GM23338 (cell line): ENCODE measurements around the gene ANTXR1. TPM values are rescaled to one million over a fixed set of nuclear protein-coding genes. Genes with fewer than 3 reads are reported as not detected.

Source experiments
- ATAC-seq: fragments of 200-7000 bp; cut with Tn5 transposase; 3 replicates; pipeline ENCODE4 v1.9.1; 2020
- DNase-seq: peaks from one replicate; pipeline ENCODE4 v3.0.0-alpha.2; 2015; ENCODE audit warnings: low spot score
- H2AFZ ChIP-seq: fragments of 200-600 bp; sonication (generic); 2 replicates; pipeline ENCODE4 v1.8.0; 2016; ENCODE audit warnings: antibody characterized with exemption, mild to moderate bottlenecking, moderate library complexity
- H3F3A ChIP-seq: fragments of 200-600 bp; sonication (generic); replicated peaks from 2 replicates; pipeline ENCODE4 v1.8.0; 2017; ENCODE audit warnings: antibody characterized with exemption, mixed run types, low read depth
- H3K27ac ChIP-seq: fragments of 200-600 bp; sonication (generic); 2 replicates; pipeline ENCODE4 v1.6.1; 2016; ENCODE audit warnings: low read depth
- H3K27me3 ChIP-seq: fragments of 200-600 bp; sonication (generic); 2 replicates; pipeline ENCODE4 v1.8.0; 2016; ENCODE audit warnings: mild to moderate bottlenecking, mixed run types, moderate library complexity; ENCODE audit not compliant: insufficient read depth
- H3K36me3 ChIP-seq: fragments of 200-600 bp; sonication (generic); 2 replicates; pipeline ENCODE4 v1.8.0; 2016; ENCODE audit warnings: mild to moderate bottlenecking; ENCODE audit not compliant: insufficient read depth
- H3K4me1 ChIP-seq: fragments of 200-600 bp; sonication (generic); 2 replicates; pipeline ENCODE4 v1.8.0; 2016; ENCODE audit warnings: mild to moderate bottlenecking, moderate library complexity; ENCODE audit not compliant: insufficient read depth
- H3K4me2 ChIP-seq: fragments of 200-600 bp; sonication (generic); 2 replicates; pipeline ENCODE4 v1.7.1; 2017; ENCODE audit warnings: mixed run types
- H3K4me3 ChIP-seq: fragments of 200-600 bp; sonication (generic); 2 replicates; pipeline ENCODE4 v1.6.1; 2016; ENCODE audit warnings: mixed run types
- H3K79me2 ChIP-seq: fragments of 200-600 bp; sonication (generic); replicated peaks from 2 replicates; pipeline ENCODE4 v1.8.0; 2017; ENCODE audit warnings: mild to moderate bottlenecking; ENCODE audit not compliant: insufficient read depth
- H3K9me2 ChIP-seq: fragments of 200-600 bp; sonication (generic); 2 replicates; pipeline ENCODE4 v1.8.0; 2017; ENCODE audit not compliant: insufficient read depth
- H4K20me1 ChIP-seq: fragments of 200-600 bp; sonication (generic); replicated peaks from 2 replicates; pipeline ENCODE4 v1.8.0; 2017; ENCODE audit warnings: mild to moderate bottlenecking; ENCODE audit not compliant: insufficient read depth
- H3K27ac Mint-ChIP-seq: 2 replicates; pipeline ENCODE4 v1.8.0; 2020; ENCODE audit warnings: inconsistent platforms, mild to moderate bottlenecking, moderate library complexity, mixed read lengths
- H3K27me3 Mint-ChIP-seq: 3 replicates; pipeline ENCODE4 v1.8.0; 2022; ENCODE audit warnings: low read depth, mild to moderate bottlenecking, moderate library complexity, mixed read lengths, inconsistent platforms; ENCODE audit not compliant: insufficient read depth, poor library complexity
- H3K36me3 Mint-ChIP-seq: 3 replicates; pipeline ENCODE4 v1.8.0; 2021; ENCODE audit warnings: low read depth, mild to moderate bottlenecking, inconsistent platforms, moderate library complexity, mixed read lengths
- H3K4me1 Mint-ChIP-seq: 3 replicates; pipeline ENCODE4 v1.8.0; 2020; ENCODE audit warnings: mild to moderate bottlenecking, inconsistent platforms, mixed read lengths
- H3K4me3 Mint-ChIP-seq: 3 replicates; pipeline ENCODE4 v1.8.0; 2021; ENCODE audit warnings: moderate library complexity, mild to moderate bottlenecking, inconsistent platforms, mixed read lengths
- H3K9me3 Mint-ChIP-seq: 3 replicates; pipeline ENCODE4 v1.8.0; 2020; ENCODE audit warnings: moderate library complexity, mild to moderate bottlenecking, inconsistent platforms, mixed read lengths
- EZH2 ChIP-seq: fragments of 200-600 bp; sonication (generic); IDR thresholded peaks from one replicate; pipeline ENCODE4 v1.8.0; 2017; ENCODE audit warnings: antibody characterized with exemption, mild to moderate bottlenecking, low read depth; ENCODE audit not compliant: unreplicated experiment
- REST ChIP-seq: IDR thresholded peaks from one replicate; pipeline ENCODE4 v1.6.1; 2018; ENCODE audit warnings: antibody characterized with exemption; ENCODE audit not compliant: unreplicated experiment
- ZNF114 ChIP-seq: fragments of 250-450 bp; sonication (Bioruptor Pico); IDR thresholded peaks from 2 replicates; pipeline ENCODE4 v1.5.0; 2020; ENCODE audit warnings: mild to moderate bottlenecking, moderate library complexity
- ZNF331 ChIP-seq: fragments of 250-450 bp; sonication (Bioruptor Pico); IDR thresholded peaks from 2 replicates; pipeline ENCODE4 v1.5.0; 2020; ENCODE audit warnings: low read depth, mild to moderate bottlenecking, moderate library complexity
- ZNF462 ChIP-seq: fragments of 250-450 bp; sonication (Bioruptor Pico); IDR thresholded peaks from 2 replicates; pipeline ENCODE4 v1.5.0; 2020; ENCODE audit warnings: mild to moderate bottlenecking, moderate library complexity
- polyA plus RNA-seq: library from polyadenylated mRNA; unstranded; fragments of >200 nt; fragmentation: Nextera tagmentation; extraction: Ambion mirVana; gene quantifications from 2 replicates; pipeline ENCODE4 v1.2.1, GENCODE V29; 2016
- total RNA-seq: library from RNA; depleted of rRNA; stranded (reverse); fragments of >200 nt; shearing (Covaris generic); gene quantifications from 2 replicates; pipeline ENCODE4 v1.2.3, GENCODE V29; 2014
- TF ChIP-seq, protein P1 (sequence below), 2 experiments: fragments of 200-600 bp in 1 of 2; sonication (generic) in 1 of 2; conservative IDR thresholded peaks; 2 replicates each; pipeline versions ENCODE4 v1.5.1 to v1.6.1; 2016 to 2017; ENCODE audit warnings: antibody characterized with exemption in 2 of 2, low read depth in 2 of 2, mild to moderate bottlenecking in 2 of 2, moderate library complexity in 1 of 2

The ANTXR1 gene
- total and polyA plus RNA-seq, 2 experiments from 2014 or later: 16.1 to 23.1 TPM

DNA sequence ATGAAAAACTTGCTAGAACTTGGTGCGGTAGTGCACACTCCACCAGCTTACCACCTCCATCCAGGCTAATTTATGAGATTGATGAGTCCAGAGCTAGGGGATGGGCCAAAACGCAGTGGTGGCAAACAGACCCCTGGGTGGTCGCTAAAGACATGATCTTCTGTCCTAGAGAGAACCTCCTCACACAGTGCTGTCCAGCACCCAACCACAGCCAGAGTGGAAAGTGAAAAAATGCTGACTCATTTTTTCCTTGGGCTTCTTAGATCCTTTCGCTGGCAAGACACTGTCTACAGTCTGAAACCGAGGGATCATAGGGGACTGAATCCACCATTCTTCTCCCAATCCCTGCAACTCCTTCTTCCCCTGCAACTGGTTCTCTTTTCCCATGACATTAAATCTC lies 4.1 kb downstream of the ANTXR1 start:
- H3K27ac Mint-ChIP-seq: 0 out of 2 replicates have a peak overlapping the region, but pooled peaks have one; percentile 28
- Histone ChIP-seq H3K4me1 (peaks cover 31% of the 10 kb centered on the region), H3K4me2 (no peak overlapping the region)

GRCh38 chr2:69017835-69018234 lies 4.9 kb downstream of the ANTXR1 start:
- H3K27ac Mint-ChIP-seq: peak overlapping the region; percentile 37; the same call in 1 of the 2 replicates
- Histone ChIP-seq H4K20me1 (peaks cover 9% of the 10 kb centered on the region), H3K9me2 (peaks cover 6% of the 10 kb centered on the region; the same call in 1 of the 2 replicates), H3K27ac (no peak overlapping the region), H3K79me2 (peaks cover 84% of the 10 kb centered on the region), H3K4me2 (no peak overlapping the region), H3K4me1 (peaks cover 28% of the 10 kb centered on the region), H3K4me3 (no peak overlapping the region), H3K27me3 (peaks cover 7% of the 10 kb centered on the region), H3K36me3 (no peaks in the 10 kb centered on the region), H3F3A (no peaks in the 10 kb centered on the region), H2AFZ (no peak overlapping the region)
- H3K36me3 Mint-ChIP-seq: no peaks in the 10 kb centered on the region; the same call in 2 of the 3 replicates
- H3K4me1 Mint-ChIP-seq: peaks cover 44% of the 10 kb centered on the region
- no peak overlapping the region for H3K4me3 Mint-ChIP-seq
- DNase-seq (no peak), ATAC-seq (no peak)
- H3K27me3 Mint-ChIP-seq: peaks cover 13% of the 10 kb centered on the region
- H3K9me3 Mint-ChIP-seq: no peaks in the 10 kb centered on the region
- no peak for TF ChIP-seq ZNF462 (CRISPR knock-in tag)
- TF ChIP-seq, protein P1, sequence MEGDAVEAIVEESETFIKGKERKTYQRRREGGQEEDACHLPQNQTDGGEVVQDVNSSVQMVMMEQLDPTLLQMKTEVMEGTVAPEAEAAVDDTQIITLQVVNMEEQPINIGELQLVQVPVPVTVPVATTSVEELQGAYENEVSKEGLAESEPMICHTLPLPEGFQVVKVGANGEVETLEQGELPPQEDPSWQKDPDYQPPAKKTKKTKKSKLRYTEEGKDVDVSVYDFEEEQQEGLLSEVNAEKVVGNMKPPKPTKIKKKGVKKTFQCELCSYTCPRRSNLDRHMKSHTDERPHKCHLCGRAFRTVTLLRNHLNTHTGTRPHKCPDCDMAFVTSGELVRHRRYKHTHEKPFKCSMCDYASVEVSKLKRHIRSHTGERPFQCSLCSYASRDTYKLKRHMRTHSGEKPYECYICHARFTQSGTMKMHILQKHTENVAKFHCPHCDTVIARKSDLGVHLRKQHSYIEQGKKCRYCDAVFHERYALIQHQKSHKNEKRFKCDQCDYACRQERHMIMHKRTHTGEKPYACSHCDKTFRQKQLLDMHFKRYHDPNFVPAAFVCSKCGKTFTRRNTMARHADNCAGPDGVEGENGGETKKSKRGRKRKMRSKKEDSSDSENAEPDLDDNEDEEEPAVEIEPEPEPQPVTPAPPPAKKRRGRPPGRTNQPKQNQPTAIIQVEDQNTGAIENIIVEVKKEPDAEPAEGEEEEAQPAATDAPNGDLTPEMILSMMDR (conservative IDR thresholded peaks at IDR 0.05; ENCODE audit: low read depth in 2 of 2): no peak
- TF ChIP-seq EZH2: no peak
- no peak for TF ChIP-seq ZNF331 (CRISPR knock-in tag)

More for the DNA sequence above, 4.1 kb downstream of the ANTXR1 start:
- H3F3A ChIP-seq: no peaks in the 10 kb centered on the region
- TF ChIP-seq REST: no peak
- no peak for TF ChIP-seq EZH2
- no peak for TF ChIP-seq ZNF114 (CRISPR knock-in tag)
- peaks cover 77% of the 10 kb centered on the region for H3K79me2 ChIP-seq
- no peaks in the 10 kb centered on the region for H3K36me3 ChIP-seq
- H3K27me3 ChIP-seq: peaks cover 14% of the 10 kb centered on the region
- no peak overlapping the region for H2AFZ ChIP-seq
- Mint-ChIP-seq H3K9me3 (no peaks in the 10 kb centered on the region), H3K4me1 (peaks cover 47% of the 10 kb centered on the region), H3K27me3 (peaks cover 13% of the 10 kb centered on the region), H3K36me3 (no peaks in the 10 kb centered on the region; the same call in 2 of the 3 replicates), H3K4me3 (no peak overlapping the region)
- ATAC-seq (no peak), DNase-seq (no peak)
- H3K9me2 ChIP-seq: peaks cover 3% of the 10 kb centered on the region; the same call in 1 of the 2 replicates
- H4K20me1 ChIP-seq: peaks cover 9% of the 10 kb centered on the region; the same call in 1 of the 2 replicates
- no peak overlapping the region for H3K27ac ChIP-seq
- no peak overlapping the region for H3K4me3 ChIP-seq
